ENCODE measurements around the gene VCL.
A peak's percentile ranks its signal among the peaks of the same experiment; 100 is the strongest.
"Not testable (repeated sequence)": the region's sequence is repeated elsewhere in the genome, so short reads cannot be mapped to it uniquely, and the experiment has no call there.

Gene VCL

DNA sequence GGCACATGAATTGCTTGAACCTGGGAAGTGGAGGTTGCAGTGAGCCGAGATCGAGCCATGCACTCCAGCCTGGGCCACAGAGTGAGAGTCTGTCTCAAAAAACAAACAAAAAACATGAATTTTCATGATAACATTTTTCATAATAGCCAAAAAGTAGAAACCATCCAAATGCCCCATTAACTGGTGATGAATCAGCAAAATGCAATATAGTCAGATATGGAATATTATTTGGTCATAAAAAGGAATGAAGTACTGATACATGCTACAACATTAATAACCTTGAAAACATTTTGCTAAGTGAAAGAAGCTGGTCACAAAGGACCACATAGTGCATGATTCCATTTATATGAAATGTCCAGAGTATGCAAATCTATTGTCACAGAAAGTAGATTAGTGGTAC lies 24.5 kb upstream of the VCL start:
- no peak for DNase-seq

DNA sequence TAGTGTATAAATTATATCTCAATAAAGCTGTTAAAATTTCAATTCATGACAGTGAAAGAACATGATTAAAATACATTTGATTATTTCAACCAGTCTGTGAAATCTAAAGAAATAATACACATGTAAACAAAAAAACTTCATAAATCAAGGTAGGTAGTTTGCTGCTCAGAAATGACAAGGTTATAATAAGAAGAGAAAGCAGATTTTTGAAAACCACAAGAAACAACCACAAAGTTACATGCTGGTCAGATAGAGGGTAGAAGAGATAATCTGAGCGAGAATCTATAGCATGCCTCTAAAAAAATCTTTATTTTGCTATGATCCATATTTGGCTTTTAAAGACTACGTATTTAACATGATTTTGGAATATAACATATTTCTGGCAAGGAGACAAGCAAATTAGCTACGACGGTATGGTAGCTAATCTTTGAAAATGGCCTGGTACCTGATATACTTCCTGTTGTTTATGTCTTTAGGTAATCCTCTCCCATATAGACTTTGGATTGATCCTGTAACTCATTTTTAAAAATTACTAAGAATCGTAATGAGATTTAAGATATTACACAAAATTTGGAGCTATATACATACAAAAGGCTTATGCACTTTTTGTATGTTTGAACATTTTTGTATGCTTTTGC lies 23.5 kb upstream of the VCL start:
- DNase-seq: no peak

GRCh38 chr10:73975388-73975787 lies 22.5 kb upstream of the VCL start:
- no peak for DNase-seq

DNA sequence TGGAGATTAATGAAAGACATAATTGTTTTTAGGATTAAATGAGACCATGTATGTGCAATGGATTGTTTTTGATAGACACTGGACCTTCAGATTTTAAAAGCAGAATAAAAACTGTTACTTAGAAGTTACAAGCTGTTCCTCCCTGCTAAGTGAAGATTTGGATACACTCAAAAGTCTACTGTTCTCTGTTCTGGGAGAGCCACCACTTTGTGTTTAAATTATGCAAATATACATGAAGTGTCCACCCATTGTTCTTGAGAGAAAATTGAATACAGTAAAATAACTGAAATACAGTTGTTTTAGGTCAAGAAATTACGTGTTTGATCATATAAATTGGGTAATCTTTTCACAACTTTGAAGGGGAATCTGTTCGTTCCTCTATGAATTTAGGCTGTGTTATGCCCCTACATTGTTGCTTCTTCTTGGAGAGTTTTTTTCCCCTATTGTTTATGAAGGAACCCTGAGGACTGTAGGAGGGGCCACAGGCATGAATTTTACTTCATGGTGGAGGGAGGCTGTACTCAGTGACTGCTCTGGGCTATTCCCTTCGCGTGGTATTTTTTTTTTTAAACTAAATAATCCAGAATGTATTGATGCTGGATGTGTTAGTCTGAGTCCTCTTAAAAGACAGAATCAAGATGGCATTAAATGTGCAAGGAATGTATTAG lies 18.6 kb upstream of the VCL start:
- no peak for DNase-seq

GRCh38 chr10:73979809-73980433 lies 18.0 kb upstream of the VCL start:
- DNase-seq: no peak

GRCh38 chr10:73981812-73982211 lies 16.1 kb upstream of the VCL start:
- DNase-seq: no peak

DNA sequence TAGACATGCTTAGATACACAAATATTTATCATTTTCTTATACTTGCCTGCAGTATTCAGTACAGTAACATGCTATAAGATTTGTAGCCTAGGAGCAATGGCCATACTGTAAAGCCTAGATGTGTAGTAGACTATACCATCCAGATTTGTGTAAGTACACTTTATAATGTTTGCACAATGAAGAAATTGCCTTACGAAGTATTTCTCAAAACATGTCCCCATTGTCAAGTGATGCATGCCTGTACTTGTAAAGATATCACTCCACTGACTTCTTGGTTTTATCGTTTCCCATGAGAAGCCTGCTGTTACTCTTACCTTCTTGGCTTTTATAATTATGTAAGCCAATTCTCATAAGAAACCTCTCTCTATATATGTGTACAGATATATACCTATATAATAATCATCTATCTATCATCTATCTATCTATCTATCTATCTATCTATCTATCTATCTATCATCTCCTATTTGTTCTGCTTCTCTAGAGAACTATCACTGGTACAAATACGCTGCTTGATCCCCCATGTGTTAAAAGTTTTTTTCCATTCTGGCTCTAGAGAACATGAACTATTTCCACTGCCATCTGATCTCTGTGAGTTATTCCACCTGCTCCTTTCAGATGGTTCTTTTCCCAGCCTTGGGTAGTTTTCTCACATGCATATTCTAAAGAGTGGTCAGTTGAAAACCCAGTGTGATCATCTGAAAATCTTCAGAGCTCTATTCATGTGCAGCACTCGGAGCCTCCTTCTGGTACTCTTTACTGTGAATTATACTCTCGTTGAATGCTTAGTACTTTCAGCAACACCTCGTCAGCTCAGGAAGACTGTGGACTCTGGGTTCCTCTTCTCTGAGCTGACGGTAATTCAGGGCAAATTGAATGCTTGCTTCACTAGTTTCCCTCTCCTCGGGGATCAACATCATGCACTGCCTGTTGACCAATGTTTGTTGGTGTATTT lies 14.5 kb upstream of the VCL start:
- DNase-seq: no peak

DNA sequence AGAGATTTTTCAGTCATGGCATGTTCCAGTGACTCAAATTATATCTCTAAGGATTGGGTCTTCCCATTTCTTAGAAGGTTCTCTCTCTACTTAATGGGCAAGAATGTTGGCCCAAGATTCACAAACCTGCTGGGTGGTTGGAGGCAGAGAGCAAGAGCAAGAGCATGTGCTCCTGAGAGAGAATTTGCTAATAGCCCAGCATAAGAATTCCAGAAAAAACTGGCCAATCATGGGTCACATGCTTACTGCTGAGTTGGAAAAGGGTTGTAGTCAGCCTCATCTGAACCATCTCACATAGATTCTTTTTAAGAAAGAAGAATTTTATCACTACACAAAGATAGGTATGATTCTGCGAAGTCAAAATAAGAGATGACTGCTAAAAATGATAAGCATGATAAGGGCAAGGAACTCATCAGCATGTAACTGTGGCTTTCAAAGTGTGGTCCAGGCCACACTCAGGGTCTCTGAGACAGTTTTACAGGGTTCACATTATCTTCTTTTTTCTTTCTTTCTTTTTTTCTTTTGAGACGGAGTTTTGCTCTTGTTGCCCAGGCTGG lies 8.2 kb upstream of the VCL start:
- DNase-seq: no peak

GRCh38 chr10:73991203-73991883 lies 6.6 kb upstream of the VCL start:
- no peak for DNase-seq

DNA sequence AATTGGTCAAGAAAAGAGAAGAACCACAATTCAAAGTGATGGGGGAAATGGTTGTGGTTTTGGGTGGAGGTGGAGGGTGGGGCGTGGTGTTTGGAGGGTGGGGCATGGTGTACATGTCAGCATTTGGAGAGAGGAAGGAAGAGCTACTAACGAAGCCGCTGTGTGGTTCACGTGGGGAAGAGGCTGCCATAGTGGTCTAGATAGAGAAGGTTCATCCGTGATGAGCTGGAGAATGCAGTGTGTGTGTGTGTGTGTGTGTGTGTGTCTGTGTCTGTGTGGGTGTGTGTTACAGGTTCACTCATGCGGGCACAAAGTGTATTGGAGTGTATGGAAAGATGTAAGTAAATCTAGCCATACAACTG lies 6.1 kb upstream of the VCL start:
- no peak for DNase-seq

- DNase-seq: no peak
Measured at GRCh38 chr10:73992899-73993788, 4.8 kb upstream of the VCL start.

DNA sequence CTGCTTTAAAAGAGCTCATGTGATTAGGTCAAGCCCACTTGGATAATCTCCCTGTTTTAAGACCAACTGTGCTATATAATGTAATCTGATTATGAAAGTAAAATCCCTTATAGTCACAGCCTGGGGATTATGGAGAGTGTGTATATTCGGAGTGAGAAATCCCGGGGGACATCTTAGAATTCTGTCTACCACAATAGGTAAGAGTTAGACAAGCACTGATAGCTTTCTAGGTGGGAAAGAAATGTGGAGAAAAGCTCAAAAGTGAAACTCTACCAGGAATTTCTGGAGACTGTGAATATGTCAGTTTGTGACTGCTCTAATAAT lies 2.9 kb upstream of the VCL start:
- DNase-seq: no peak

- peak; percentile 47 for DNase-seq
Measured at GRCh38 chr10:73997461-73997786, 492 bp upstream of the VCL start.

- DNase-seq: no peak
Measured at GRCh38 chr10:73998623-73998928, 660 bp downstream of the VCL start.

DNA sequence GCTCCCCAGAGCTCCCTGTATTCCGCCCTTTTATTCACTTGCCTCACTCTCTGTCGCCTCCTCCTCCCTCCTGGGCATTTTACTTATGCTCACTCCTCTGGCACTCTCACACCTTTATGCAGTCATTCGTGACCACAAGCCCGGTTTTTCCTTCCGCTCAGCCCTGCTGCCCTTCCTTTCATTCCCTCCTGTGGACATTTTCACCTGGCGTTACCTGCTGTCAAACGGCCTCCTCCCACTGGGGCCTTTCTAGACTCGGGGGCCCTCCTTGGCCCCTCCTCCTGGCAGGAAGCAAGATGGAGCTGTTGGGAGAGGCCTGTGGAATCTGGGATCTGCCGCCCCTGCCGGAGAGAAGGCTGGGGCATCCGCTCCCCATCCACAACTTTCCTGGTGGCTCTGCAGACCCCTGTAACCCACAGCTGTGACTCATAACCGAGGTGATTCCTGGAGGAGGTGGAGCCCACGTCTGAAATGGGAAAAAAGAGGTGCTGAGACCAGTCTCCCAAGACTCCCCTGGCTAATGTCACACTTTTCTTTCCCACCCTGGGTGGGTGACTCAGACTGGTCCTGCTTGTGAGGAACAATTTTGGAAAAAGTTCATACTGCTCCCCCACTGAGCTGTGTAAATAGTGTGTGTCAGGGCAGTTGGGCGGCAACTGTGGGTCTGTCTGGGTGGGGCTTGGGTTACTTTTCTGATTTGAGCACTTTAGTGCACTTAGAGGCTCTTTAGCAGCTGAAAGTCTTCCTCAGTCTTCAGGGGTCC lies 1.2 kb downstream of the VCL start:
- peak; percentile 13 for DNase-seq

GRCh38 chr10:73999703-74000102 lies 1.8 kb downstream of the VCL start:
- DNase-seq: no peak

- DNase-seq: not testable (repeated sequence)
Measured at GRCh38 chr10:74000244-74000643, 2.3 kb downstream of the VCL start.

- no peak for DNase-seq
Measured at GRCh38 chr10:74000892-74001669, 3.2 kb downstream of the VCL start.

DNA sequence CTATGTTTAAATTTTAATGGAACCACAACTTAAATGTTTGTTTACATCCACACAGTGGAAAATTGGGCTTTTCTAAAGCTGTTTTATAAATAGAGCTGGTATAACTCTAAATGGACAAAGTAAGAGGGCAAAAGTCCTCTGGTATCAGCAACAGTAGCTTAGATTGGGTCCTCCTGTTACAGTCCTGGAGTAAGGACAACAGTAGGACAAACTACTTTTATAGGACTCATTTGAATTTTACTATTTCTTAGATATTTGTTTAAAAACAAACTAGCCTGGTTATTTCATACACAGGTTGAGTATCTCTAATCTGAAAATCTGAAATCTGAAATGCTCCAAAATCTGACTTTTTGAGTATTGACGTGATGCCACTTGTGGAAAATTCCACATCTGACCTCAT lies 8.4 kb downstream of the VCL start:
- no peak for DNase-seq

DNA sequence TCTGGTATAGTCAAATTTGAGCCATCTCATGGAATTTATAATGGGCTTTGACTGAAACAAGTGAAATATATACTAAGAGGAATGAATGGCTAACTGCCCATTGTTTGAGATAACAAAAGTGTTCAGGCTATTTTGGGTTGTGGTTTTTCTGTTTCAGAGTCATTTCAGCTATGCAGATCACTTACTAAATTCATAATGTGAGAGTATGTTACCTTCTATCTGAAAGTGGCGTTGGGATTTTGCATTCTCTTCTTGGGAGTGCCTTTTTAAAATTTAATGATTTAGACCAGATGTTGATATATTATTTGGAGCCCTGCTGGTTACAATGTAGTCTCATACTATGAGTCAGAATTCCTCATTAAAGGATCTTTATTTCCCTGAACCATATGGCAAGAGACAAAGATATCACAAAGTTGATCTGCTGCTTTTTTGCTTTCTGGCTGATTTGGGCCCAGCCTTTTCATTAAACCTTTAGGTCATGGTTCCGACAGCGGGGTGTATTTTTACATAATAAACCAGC lies 10.4 kb downstream of the VCL start:
- peak; percentile 63 for DNase-seq

Measured in NCI-H1694 (cell line).